Left lung (tissue), 10 donors: ENCODE results near the gene CTNND2. TPM values are rescaled to one million over a fixed set of nuclear protein-coding genes. Genes with fewer than 3 reads are reported as not detected.

Experiments used
- ATAC-seq: fragments of 200-7000 bp; cut with Tn5 transposase; one replicate; pipeline ENCODE4 v1.9.1; 2020; ENCODE audit warnings: moderate library complexity
- DNase-seq, 4 donors: peaks; one replicate each; pipeline ENCODE4 v3.0.0-alpha.2; 2013 to 2020
- H3K27ac ChIP-seq, 2 donors: fragments of 200-600 bp; sonication (generic) in 1 of 2; one replicate each; pipeline versions ENCODE4 v1.5.0 to v1.8.0; 2020 to 2021
- H3K27me3 ChIP-seq, 2 donors: fragments of 200-600 bp; sonication (generic) in 1 of 2; one replicate each; pipeline versions ENCODE4 v1.5.0 to v1.8.0; 2020 to 2021
- H3K36me3 ChIP-seq, 2 donors: fragments of 200-600 bp; sonication (generic) in 1 of 2; one replicate each; pipeline versions ENCODE4 v1.5.0 to v1.8.0; 2020 to 2021
- H3K4me1 ChIP-seq, 2 donors: fragments of 200-600 bp; one replicate each; pipeline ENCODE4 v1.8.0; 2021
- H3K4me3 ChIP-seq, 2 donors: fragments of 200-600 bp; sonication (generic) in 1 of 2; one replicate each; pipeline versions ENCODE4 v1.5.0 to v1.8.0; 2020 to 2021; ENCODE audit warnings: mild to moderate bottlenecking in 1 of 2
- H3K9me3 ChIP-seq, 2 donors: fragments of 200-600 bp; sonication (generic) in 1 of 2; one replicate each; pipeline versions ENCODE4 v1.5.0 to v1.8.0; 2020 to 2021
- intact Hi-C, 2 donors: fragments of 100-400 bp; cut with DNase I; formaldehyde crosslinking; loops; one replicate each; pipeline versions ENCODE4 v1.11.2 to v1.14.2; 2022
- polyA plus RNA-seq, 6 donors: library from polyadenylated mRNA; unstranded; fragments of 120-200 nt; gene quantifications; one replicate each; pipeline ENCODE4 v1.2.1, GENCODE V29; 2013; ENCODE audit not compliant: insufficient read length in 6 of 6
- total RNA-seq, 2 donors: library from RNA; stranded (reverse); fragmentation: NEBNext Ultra II Directional; extraction: Animal tissue kit (Norgen Biotek cat#: 25700); gene quantifications; one replicate each; pipeline ENCODE4 v1.2.1, GENCODE V29; 2021
- TF ChIP-seq, protein P1 (sequence below), 2 donors: fragments of 200-600 bp; sonication (generic) in 1 of 2; IDR thresholded peaks; one replicate each; pipeline versions ENCODE4 v1.5.0 to v1.8.0; 2021; ENCODE audit warnings: antibody characterized with exemption in 2 of 2
- donor health status: DM: no; HTN: yes; CAD: no.
- donor health status: DM: no; HTN: no; CAD: no.

The CTNND2 gene
- total and polyA plus RNA-seq, 8 donors, result 1.2 to 4.2 (median 2.2) TPM; not detected in 1

DNA sequence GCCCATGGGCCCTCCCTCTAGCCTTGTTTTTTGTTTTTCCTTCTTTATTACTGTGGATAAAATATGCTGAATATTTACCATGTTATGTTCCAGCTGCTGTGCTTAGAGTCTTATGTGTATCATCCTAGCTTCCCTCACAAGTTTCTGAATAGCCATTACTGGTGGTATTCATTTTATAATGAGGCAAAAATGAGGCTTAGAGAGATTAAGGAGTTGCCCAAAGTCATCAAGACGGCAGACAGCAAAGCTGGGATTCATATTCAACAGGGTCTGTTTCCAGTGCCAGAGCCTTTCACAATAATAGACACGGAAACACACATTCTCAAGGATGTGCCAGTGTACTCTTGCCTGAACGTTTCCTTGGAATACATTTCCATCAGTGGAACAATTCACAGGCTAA lies 258.1 kb downstream of the CTNND2 start:
- Histone ChIP-seq H3K4me1 (no peaks in the 10 kb centered on the region), H3K27me3 (no peaks in the 10 kb centered on the region), H3K4me3 (no peak overlapping the region), H3K27ac (no peak overlapping the region), H3K36me3 (no peaks in the 10 kb centered on the region), H3K9me3 (peaks cover 0 to 7% of the 10 kb centered on the region in 2 donors)
- ATAC-seq (no peak), DNase-seq (no peak)
- TF ChIP-seq, protein P1, sequence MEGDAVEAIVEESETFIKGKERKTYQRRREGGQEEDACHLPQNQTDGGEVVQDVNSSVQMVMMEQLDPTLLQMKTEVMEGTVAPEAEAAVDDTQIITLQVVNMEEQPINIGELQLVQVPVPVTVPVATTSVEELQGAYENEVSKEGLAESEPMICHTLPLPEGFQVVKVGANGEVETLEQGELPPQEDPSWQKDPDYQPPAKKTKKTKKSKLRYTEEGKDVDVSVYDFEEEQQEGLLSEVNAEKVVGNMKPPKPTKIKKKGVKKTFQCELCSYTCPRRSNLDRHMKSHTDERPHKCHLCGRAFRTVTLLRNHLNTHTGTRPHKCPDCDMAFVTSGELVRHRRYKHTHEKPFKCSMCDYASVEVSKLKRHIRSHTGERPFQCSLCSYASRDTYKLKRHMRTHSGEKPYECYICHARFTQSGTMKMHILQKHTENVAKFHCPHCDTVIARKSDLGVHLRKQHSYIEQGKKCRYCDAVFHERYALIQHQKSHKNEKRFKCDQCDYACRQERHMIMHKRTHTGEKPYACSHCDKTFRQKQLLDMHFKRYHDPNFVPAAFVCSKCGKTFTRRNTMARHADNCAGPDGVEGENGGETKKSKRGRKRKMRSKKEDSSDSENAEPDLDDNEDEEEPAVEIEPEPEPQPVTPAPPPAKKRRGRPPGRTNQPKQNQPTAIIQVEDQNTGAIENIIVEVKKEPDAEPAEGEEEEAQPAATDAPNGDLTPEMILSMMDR (IDR thresholded peaks at IDR 0.05), result no peak
- intact Hi-C loops, result no loop called here

DNA sequence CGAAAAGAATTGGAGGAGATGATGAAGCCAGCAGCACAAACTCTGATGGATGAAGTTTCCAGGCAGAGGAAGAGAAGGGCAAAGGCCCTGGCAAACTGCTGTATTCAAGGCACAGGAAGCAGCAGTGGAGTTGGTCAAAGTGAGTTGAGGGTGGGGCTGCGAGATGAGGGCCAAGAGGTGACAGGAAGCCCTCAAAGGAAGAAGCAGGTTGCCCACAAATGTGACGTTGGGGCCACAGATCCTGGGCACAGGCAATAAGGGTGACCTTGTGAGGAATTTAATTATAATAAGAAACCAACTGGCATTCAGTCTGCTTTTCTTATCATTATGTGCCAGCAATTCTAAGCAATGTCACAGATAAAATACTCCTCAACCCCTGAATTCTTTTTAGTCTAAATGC lies 261.8 kb downstream of the CTNND2 start:
- Histone ChIP-seq H3K9me3 (no peaks in the 10 kb centered on the region), H3K4me1 (no peaks in the 10 kb centered on the region), H3K27ac (no peak overlapping the region), H3K4me3 (no peak overlapping the region), H3K36me3 (no peaks in the 10 kb centered on the region), H3K27me3 (no peaks in the 10 kb centered on the region)
- intact Hi-C loops, result no loop called here
- ATAC-seq, result no peak
- DNase-seq, result peak in 1 of 4 donors; percentile 8
- TF ChIP-seq, protein P1 (IDR thresholded peaks at IDR 0.05), result no peak

DNA sequence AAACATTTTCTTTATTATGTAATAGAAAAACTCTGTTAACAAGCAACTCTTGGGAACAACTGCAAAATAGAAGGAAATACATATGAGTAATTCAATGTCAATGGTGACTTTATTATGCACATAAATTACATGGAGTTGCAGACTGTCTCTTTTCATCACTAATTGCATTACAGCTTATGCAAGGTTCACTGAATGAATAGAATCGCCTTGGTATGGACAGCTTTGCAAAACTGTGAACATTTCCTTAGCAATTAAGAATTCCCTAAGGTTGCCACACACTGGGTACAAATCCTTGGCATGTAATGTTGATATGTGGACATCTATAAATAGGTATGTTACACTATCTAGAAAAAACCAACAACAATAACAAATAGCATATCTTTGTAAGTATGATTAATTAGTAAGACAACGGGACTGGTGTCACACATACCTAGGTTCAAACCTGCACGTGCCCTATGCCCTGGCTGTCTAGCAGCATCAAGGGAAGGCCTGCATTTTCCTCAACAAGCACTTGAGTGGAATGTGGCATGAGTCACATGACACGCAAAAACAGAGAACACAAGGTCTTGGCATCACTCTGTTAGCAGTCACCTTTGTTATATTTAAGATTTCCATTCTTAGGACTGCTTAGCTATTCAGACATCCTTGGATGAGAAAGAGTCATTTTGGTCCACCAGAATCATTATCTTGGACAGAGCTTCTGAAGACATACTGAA lies 263.9 kb downstream of the CTNND2 start:
- DNase-seq, result no peak
- TF ChIP-seq, protein P1 (IDR thresholded peaks at IDR 0.05), result no peak
- Histone ChIP-seq H3K9me3 (no peaks in the 10 kb centered on the region), H3K27me3 (no peaks in the 10 kb centered on the region), H3K4me3 (no peak overlapping the region), H3K27ac (no peak overlapping the region), H3K4me1 (no peaks in the 10 kb centered on the region), H3K36me3 (no peaks in the 10 kb centered on the region)
- intact Hi-C loops, result no loop called here
- ATAC-seq, result no peak

DNA sequence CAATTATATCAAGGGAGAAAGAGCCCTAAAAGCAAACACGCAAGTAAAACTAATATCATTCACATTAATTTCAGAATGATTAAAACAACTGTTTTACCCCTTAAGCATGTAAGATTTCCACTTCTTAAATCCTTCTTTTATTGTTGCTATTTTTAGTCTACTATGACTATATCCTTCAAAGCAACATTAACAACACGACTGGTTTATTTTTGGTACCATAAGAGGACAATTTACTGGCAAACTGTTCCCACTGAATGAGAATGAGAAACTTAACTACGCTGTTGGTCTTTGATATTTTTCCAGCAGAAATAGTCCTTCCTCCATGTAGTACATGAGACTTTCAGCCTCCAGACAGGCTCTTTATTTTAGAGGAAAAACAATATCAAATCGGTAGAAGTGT lies 281.5 kb downstream of the CTNND2 start:
- no peak overlapping the region for H3K4me3 ChIP-seq
- DNase-seq, result no peak

DNA sequence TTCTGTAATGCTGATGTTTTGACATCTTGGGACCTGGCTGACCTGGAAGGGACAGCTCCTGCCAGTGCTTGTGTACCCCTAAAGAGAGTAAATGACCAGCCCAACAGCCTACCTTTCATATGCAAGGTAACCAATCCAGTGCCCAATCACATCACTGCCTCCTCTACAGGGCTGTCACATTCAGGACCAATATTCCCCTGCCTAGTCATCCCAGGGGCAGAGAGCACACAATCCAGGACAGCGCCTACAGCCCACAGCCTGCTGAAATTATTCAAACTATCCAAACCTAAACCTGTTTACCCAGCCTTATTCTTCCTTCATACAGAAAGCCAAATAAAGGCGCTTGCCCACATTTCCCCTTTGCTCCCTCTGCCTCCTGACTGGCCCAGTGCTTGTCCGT lies 284.1 kb downstream of the CTNND2 start:
- Histone ChIP-seq H3K4me1 (no peaks in the 10 kb centered on the region), H3K27ac (no peak overlapping the region), H3K36me3 (no peaks in the 10 kb centered on the region), H3K4me3 (no peak overlapping the region), H3K9me3 (peaks cover 0 to 2% of the 10 kb centered on the region in 2 donors), H3K27me3 (no peaks in the 10 kb centered on the region)
- ATAC-seq (no peak), DNase-seq (no peak)
- TF ChIP-seq, protein P1 (IDR thresholded peaks at IDR 0.05), result no peak
- intact Hi-C loops, result no loop called here

More for the DNA sequence above, 281.5 kb downstream of the CTNND2 start:
- intact Hi-C loops, result no loop called here
- H3K27me3 ChIP-seq, result no peaks in the 10 kb centered on the region
- H3K9me3 ChIP-seq, result peaks cover 0 to 2% of the 10 kb centered on the region in 2 donors
- no peaks in the 10 kb centered on the region for H3K36me3 ChIP-seq
- TF ChIP-seq, protein P1 (IDR thresholded peaks at IDR 0.05), result no peak
- H3K27ac ChIP-seq, result no peak overlapping the region
- no peak for ATAC-seq
- no peaks in the 10 kb centered on the region for H3K4me1 ChIP-seq
